HG03103 (cell line): ENCODE data around the gene CRIP2.

Source experiments
- ATAC-seq: cut with Tn5 transposase; IDR thresholded peaks from one replicate; pipeline ENCODE4 v1.9.1; 2021; ENCODE audit warnings: low read depth; ENCODE audit not compliant: unreplicated experiment

Gene CRIP2

DNA sequence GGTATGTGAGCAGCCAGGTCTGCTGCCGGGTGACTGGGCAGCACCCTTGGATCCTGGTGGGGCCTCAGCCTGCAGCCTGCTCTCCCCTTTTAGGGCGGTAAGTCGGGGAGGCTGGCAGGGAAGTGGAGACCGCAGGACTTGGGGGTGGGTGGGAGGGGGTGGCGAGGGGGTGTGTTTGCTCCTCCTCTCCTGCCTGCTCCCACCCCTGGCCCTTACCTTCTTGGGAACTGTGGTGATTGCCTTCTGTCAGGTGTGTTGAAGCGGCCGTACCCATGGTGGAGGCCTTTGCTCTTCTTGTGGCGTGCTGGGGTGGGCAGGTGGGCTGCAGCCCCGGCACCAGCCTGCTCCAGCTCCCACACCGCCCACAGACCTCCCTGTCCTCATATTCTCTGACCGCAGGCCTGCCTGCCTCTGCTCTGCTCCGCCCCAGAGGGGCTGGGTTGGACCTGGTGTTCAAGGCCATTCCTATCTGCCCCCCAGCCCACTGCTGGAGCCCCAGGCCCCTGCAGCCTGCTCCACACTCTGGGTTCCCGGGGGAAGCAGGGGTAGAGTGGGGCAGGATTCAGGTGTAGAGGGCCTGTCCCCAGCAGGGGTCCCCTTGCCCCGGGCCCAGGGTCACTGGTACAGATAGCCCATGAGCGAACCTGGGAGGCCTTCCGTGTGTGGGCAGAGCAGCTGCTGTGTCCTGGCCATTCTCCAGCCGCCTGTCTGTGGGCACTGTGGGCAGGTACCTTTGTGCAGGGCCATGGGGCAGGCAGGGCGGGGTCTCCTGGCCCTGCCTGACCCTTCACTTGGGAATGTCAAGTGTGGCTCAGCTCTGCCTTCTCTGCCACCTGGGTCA is 21.6 kb downstream of the CRIP2 start:
- no peak for ATAC-seq

DNA sequence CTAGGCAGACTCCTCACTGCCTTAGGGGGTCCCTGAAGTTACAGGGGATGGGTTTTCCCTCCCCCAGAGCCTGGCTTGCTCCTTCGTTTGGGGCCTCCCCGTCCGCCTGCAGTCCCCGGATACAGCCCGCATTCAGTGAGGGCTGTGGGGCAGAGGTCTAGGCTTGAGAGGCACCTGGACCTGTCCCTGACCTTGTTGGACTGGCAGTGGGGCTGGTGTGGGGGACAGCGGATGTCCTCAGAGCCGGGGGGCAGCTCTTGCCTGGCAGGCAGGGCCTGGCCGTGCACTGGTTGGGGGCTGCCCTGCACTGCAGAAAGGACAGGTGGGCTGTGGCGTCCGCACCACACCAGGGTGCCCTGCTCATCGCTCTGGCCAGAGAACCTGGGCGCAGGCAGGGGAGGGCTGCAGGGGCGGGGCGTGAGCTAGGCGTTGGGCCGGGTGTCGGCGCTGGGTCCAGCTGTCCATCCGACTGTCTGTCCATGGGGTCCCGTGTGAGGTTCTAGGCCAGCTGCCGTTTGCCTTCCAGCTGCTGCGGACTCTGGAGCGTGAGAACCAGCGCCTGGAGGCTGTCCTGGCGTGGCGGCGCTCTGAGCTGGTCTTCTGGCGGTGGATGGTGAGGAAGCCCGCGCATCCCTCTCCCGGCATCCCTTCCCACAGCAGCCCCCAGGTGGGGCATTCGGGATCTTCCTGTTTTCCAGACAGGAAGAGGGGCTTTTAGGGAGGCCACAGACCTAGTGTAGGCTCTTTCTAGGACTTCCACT is 22.4 kb downstream of the CRIP2 start:
- ATAC-seq: no peak

DNA sequence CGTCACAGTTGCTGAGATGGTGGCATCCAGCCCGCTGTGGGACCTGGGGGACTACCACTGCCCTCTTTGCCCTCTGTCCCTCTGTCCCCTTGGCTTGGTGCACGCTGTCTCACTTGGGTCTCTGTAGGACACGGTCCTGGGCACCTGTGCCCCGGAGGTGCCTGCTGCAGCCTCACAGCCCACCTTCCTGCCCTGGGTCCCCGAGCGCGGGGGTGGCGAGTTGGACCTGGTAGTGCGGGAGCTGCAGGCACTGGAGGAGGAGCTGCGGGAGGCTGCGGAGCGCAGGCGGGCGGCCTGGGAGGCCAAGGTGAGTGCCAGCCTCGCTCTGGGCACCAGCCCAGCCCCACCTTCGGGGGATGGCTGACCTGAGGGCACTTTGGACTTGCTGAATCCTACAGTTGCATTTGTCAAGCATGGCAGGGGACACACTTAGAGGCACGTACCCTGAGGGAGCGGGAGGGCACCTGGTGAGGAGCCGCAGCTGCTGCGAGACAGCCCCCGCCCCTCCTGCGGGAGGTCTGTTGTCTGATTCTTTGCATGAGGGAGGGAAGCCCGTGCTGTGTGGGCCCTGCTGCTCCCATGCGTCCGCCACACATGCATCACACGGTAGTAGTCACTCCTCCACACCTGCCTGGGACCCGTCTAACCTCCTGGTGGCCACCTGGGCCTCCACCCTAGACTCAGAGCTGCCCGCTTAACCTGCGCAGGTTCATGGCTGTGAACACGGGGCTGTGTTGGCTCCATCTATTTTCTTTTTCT is 23.2 kb downstream of the CRIP2 start:
- ATAC-seq: no peak

DNA sequence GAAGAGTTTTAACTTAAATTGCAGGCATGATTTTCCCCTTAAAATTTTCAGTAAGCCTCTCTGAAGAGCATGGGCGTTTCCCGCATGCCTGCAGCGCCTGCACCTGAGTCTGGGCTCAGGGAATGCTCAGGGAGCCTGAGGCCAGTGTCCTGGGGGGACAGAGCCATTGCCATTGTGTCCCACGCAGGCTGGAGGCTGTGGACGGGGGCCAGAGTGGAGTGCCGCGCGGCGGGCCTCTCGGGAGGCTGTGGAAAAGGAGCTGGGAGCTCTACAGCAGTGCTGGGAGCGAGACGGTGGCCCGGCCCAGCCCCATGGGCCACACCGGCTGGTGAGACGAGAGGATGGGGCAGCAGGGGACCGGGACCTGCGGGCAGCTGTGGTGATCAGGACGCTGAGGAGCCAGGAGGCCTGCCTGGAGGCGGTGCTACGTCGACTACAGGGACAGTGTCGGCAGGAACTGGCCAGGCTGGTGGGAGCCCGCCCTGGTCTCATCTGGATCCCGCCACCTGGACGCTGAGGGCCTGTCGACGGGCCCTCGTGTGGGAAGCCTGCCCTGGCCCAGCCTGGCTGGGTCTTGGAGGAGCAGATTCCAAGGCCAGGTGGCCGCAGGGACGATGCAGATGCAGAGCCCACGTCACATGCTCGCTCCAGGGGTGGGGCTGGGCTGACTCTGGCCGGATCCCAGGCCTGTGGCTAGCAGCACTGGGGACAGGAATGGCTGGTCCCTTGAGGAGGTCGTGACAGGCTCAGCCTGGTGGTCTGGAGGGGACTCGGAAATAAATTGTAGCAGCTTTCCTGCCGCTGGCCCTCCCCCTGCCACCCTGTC is 24.0 kb downstream of the CRIP2 start:
- ATAC-seq: no peak

DNA sequence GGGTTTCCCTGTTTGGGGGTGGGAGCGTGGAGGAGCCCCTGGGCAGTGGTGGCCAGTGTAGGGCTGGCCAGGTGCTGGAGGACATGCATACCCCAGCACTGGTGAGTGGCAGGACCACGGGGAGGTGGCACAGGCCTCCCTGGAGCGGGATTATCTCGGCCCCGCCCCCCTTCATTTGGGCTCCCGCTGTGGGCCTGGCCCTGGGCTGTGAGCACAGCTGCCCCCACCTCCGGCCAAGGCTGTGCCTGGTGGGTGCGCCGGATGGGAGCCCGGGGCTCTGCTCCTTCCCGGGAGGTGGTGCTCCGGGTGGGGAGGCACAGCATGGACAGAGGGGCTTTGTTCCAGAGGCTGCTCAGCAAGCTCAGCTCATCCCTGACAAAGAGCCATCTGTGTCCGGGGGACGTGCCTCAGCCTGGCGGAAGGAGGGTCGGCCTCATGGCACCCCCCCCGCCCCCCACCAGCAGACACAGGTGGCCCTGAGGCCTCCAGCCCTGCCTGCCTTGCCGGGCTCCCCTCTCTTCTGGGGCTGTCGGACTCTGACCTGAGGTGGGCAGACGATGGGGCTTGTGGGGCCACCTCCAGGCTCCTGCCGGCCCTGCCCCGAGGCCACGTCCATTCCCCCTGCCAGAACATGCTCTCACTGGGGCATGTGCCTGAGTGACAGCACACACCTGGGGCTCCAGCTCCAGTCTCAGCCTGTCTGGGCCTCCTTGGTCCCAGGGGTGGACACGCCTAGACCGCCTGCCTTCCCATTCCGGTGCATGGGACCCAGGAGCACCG is 24.8 kb downstream of the CRIP2 start:
- no peak for ATAC-seq

DNA sequence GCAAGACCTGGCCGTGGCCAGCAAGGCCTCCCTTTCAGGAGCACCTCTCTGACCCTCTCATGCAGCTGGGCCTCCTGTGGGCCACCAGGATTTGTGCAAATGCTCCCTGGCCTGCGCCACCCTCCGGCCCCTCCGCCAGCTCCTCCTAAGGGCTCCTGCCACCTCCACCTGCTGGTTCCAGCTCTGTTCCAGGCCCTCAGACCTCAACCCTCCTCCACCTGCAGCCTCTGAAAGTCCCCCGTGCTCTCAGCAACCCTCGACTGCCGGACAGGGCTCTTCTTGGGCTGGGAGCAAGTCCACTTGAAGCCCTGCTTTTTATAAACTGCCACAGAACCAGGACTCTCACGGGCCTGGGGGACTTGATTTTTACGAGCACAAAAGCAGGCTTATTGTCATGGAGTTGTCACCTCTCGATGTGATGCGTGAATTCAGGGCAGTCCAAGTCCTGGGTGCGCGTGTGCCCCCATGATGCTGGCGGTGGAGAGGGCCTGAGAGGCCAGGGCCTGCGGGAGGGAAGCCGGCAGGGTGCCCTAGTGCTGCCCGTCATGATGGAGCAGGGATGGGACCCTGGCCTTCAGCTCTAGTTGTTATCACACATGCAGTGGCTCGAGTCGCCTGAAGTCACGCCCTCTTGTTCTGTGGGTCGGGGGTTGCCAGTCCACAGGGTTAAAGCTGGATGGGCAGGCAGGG is 25.6 kb downstream of the CRIP2 start:
- ATAC-seq: no peak

DNA sequence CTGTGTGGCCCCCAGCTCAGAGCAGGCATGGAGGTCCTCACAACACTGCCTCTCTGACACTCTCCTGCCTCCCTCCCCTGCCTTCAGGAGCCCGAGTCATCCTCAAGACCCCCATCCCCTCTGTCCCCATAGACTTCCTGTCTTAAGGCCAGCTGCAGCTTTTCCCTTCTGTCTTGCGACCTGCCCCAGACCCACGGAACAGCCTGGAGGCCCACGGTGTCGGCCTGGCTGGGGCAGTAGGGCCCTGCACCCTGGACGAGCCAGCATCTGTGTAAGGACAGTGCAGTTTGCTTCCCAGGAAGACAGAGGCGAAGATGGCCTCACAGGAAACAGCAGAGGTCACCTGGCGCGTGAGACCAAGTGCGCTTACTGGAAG is 26.1 kb downstream of the CRIP2 start:
- ATAC-seq: no peak

DNA sequence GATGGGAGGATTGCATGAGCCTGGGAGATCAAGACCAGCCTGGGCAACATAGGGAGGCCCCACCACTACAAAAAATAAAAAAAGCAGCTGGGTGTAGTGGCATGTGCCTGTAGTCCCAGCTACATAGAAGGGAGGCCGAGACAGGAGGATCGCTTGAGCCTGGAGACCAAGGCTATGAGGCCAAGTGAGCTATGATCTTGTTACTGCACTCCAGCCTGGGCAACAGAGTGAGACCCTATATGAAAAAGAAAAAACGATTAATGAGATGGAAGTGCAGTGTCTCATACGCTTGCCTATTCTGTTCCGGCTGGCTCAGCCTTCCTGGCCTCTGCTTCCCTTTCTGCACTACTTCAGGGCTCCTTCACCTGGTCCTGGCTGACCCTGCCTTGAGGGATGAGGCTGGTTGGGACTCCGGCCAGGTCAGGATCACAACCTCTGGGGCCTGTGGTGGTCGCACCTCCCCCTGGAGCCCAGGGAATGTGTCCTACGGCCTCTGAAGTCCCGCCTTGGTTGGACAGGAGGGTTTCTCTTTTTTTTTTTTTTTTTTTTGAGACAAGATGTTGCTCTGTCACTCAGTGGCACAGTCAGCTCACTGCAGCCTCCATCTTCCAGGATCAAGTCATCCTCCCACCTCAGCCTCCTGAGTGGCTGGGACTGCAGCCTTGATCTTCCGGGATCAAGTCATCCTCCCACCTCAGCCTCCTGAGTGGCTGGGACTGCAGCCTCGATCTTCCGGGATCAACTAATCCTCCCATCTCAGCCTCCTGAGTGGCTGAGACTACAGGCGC is 27.1 kb downstream of the CRIP2 start:
- ATAC-seq: no peak

DNA sequence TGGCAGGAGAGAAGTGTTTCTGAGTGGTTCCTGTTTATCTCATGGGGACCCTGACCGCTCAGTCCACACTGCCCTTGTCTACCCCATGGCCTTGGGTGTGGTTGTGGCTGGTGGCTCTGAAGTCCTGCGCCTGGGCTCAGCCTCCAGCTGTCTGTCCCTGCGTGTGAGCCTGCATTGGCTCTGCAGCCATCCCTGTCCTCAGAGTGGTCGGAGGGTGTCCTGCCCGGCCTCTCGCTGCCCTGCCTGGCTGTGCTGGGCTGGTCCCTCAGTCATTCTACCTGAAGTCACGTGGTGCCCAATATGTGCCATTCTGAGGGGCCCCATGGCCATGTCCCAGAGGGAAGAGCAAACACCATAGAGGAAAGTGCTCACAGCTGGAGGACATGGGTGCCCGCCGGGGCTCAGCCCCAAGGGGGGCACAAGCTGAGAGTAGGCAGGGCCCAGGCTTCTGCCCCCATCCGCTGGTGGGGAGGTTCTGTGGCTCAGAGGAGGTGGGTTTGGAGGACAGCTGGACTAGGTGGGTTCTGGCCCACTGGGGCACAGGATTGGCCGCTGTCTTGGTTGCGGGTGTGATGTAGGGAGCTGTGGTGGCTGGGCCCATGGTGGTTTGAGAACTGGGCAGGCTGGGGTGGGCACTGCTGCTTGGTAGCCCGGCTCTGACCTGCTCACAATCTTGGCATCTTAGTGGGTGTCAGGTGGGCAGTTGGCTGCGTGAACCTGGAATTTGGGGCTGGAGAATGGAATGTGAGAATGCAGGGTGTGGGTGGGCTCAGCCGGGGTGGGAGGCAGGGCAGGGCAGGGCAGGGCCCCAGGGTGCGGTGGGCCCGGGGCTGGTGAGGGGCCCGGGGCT is 28.1 kb downstream of the CRIP2 start:
- ATAC-seq: no peak

DNA sequence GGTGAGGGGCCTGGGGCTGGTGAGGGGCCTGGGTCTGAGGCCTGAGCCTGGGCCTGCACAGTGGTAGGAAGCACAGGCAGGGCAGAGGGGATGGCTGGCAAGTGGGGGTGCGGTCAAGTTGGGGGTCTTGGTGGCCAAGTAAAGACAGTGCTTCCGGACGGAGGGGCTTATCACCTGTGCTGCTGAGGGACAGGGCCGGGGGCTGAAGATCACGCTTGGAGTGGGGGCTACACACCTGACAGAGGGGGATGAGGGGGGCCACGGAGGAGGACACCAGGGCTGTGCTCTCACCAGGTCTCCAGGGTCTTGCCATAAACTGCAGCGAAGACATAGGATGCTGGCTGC is 28.6 kb downstream of the CRIP2 start:
- ATAC-seq: no peak

DNA sequence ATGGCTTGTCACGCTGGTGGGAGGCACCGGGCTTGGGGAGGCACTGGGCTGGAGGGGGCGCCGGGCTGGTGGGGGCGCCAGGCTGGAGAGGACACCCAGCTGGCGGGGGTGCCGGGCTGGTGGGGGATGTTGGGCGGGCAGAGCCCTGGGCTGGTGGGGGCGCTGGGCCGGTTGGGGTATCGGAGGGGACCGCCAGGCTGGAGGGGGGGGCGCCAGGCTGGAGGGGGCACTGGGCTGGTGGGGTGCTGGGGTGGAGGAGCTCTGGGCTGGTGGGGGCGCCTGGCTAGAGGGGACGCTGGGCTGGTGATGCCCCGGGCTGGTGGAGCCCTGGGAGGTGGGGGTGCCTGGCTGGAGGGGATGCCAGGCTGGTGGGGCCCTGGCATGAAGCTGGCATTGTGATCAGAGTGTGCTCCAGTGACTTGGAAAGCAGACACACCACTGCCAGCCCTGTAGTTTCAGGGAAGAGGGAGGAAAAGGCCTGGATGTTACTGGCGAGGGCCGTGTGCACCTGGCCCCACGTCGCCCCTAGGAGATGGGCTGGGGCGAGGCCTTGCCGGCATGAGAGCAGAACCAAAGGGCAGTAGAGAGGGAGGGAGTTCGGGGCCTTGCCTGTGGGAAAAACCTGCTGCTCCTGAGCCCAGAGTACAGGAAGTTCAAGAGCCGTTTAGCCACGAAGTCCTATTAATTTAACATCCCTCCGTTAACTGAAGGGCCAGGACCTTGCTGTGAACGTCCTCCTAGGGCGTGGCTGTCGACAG is 29.5 kb downstream of the CRIP2 start:
- ATAC-seq: no peak

DNA sequence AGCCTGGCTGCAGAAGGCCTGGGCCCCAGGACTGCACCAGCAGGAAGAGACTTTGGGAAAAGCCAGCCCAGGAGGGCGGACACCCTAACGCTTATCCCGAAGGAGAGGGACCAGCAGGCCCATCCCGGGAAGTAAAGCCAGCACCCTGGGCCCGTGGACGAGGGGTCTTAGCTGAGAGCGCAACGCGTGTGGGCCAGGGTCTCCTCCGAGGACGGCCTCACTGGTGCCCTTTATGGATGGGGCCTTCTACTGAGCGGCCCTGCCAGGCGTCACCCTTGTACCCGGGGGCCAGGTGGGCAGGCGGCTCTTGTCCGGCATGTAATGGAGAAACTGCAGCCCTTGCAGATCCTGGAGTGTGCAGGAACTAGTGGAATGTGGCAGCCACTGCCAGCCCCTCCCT is 30.5 kb downstream of the CRIP2 start:
- no peak for ATAC-seq

DNA sequence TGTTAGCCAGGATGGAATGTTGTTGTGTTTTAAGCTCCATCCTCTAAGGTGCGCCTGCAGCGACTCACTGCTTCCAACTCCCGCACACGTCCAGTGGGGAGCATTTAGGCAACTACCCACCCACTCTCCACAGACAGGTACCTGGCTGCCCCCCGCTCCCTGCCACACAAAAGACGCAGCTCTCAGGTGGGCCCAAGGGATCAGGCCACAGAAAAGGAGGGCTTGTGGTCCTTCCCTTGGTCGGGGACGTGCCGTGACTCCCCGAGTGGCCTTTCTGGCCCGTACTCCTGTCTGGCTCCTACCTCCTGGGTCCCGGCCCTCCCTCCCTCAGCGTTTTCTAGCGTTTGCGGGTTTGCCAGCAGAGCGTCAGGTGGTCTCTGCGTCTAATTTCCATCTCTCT is 32.6 kb downstream of the CRIP2 start:
- ATAC-seq: no peak

DNA sequence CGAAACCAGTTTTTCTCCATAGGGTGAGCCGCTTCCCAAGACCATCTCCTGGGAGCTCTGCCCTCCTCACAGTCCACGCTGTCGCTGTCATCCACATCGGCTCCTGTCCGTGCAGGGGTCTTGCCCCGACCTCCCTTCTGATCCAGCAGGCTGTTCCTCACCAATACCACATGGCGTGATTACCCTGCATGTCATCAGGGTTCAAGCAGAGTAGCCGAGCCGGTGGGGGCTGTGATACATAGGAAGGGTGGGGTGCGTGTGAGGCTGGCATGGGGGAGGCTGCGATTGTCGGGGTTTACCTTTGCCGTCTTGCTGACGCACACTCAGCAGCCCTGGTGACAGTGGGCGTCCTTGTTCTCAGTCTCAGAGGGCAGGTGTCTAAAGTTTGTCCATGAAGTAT is 33.4 kb downstream of the CRIP2 start:
- no peak for ATAC-seq

DNA sequence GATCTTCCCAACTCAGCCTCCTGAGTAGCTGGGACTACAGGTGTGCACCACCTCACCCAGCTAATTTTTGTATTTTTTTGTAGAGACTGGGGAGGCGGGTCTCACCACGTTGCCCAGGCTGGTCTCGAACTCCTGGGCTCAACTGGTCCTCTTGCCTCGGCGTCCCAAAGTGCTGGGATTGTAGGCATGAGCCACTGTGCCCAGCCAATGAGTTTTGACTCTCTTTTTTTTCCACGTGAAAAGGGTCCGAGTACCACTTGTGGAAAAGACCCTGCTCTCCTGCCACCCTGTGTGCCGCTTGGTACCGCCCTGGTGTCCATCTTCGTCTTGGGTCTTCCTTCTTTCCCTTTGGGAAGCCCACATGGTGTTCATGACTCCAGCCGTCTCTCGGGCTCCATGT is 34.0 kb downstream of the CRIP2 start:
- no peak for ATAC-seq

DNA sequence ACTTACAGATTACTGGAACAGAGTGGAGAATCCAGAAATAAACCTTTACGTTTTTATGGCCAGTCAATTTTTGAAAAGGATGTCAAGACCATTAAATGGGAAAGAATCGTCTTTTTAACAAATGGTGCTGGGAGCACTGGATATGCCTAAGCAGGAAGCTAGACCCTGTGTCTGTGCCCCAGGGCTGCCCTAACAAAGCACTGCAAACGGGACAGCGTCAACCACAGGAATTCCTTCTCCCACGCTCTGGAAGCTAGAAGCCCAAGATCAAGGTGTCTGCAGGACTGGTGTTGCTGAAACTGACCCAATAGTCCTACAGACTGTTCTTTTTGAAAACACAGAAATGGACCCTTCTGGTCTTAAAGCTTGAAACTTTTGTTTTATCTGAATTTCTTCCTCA is 42.5 kb downstream of the CRIP2 start:
- no peak for ATAC-seq
